Smooth muscle cell (in vitro differentiated cells): ENCODE data around the gene CENPF. TPM values are rescaled to one million over a fixed set of nuclear protein-coding genes. Genes with fewer than 3 reads are reported as not detected.

ENCODE experiments used
- DNase-seq: peaks from one replicate; lab custom pipeline; 2025; ENCODE audit not compliant: unreplicated experiment; lab: John Stamatoyannopoulos, UW
- H2AFZ ChIP-seq: fragments of 200-600 bp; sonication (generic); 2 replicates; pipeline ENCODE4 v1.6.0; 2016; ENCODE audit warnings: antibody characterized with exemption, low read depth, mild to moderate bottlenecking
- H3F3A ChIP-seq: fragments of 200-600 bp; sonication (generic); 2 replicates; pipeline ENCODE4 v1.6.0; 2017; ENCODE audit warnings: antibody characterized with exemption, low read depth
- H3K27ac ChIP-seq: fragments of 200-600 bp; sonication (generic); 2 replicates; pipeline ENCODE4 v1.5.1; 2016; ENCODE audit warnings: low read depth, mild to moderate bottlenecking
- H3K27me3 ChIP-seq: fragments of 200-600 bp; sonication (generic); 2 replicates; pipeline ENCODE4 v1.6.1; 2016; ENCODE audit warnings: low read depth, mild to moderate bottlenecking
- H3K36me3 ChIP-seq: fragments of 200-600 bp; sonication (generic); 2 replicates; pipeline ENCODE4 v1.5.1; 2016; ENCODE audit warnings: low read depth
- H3K4me1 ChIP-seq: fragments of 200-600 bp; sonication (generic); 2 replicates; pipeline ENCODE4 v1.5.1; 2016; ENCODE audit warnings: low read depth
- H3K4me2 ChIP-seq: fragments of 200-600 bp; sonication (generic); 2 replicates; pipeline ENCODE4 v1.6.0; 2016; ENCODE audit warnings: mild to moderate bottlenecking
- H3K4me3 ChIP-seq: fragments of 200-600 bp; sonication (generic); 2 replicates; pipeline ENCODE4 v1.5.1; 2016; ENCODE audit warnings: mild to moderate bottlenecking
- H3K79me2 ChIP-seq: fragments of 200-600 bp; sonication (generic); 2 replicates; pipeline ENCODE4 v1.6.0; 2016; ENCODE audit warnings: low read depth, mild to moderate bottlenecking
- H3K9ac ChIP-seq: fragments of 200-600 bp; sonication (generic); 2 replicates; pipeline ENCODE4 v1.6.0; 2016; ENCODE audit warnings: low read depth
- H3K9me3 ChIP-seq: fragments of 200-600 bp; sonication (generic); replicated peaks from 2 replicates; pipeline ENCODE4 v1.5.1; 2016; ENCODE audit warnings: low read depth
- H4K20me1 ChIP-seq: fragments of 200-600 bp; sonication (generic); 2 replicates; pipeline ENCODE4 v1.6.0; 2016; ENCODE audit warnings: low read depth
- WGBS: methylation state at CpG from one replicate; pipeline ENCODE4 v1.1.7; 2016; ENCODE audit warnings: low lambda C conversion rate; 5-methylcytosine and 5-hydroxymethylcytosine counted together
- polyA plus RNA-seq: library from polyadenylated mRNA; unstranded; fragments of >200 nt; fragmentation: Nextera tagmentation; extraction: Ambion mirVana; gene quantifications from 2 replicates; pipeline ENCODE4 v1.2.1, GENCODE V29; 2016
- total RNA-seq: library from RNA; depleted of rRNA; stranded (reverse); fragments of >200 nt; gene quantifications from 2 replicates; pipeline ENCODE4 v1.2.3, GENCODE V29; 2014
- TF ChIP-seq, protein P1 (sequence below): fragments of 200-600 bp; sonication (generic); IDR thresholded peaks from 2 replicates; pipeline ENCODE4 v1.5.1; 2017; ENCODE audit warnings: borderline replicate concordance, mild to moderate bottlenecking, antibody characterized with exemption; ENCODE audit not compliant: insufficient read depth, poor library complexity, severe bottlenecking

The CENPF gene
- total and polyA plus RNA-seq, 2 experiments from 2014 or later: 7.4 to 8.3 TPM

- Histone ChIP-seq H4K20me1 (no peaks in the 10 kb centered on the region), H3K9me3 (no peaks in the 10 kb centered on the region), H3K79me2 (no peaks in the 10 kb centered on the region), H3K27ac (no peak overlapping the region), H3K4me1 (no peaks in the 10 kb centered on the region), H3K27me3 (no peaks in the 10 kb centered on the region), H2AFZ (peak overlapping the region; percentile 18), H3K4me3 (no peak overlapping the region), H3F3A (no peaks in the 10 kb centered on the region), H3K4me2 (peak overlapping the region; percentile 35), H3K9ac (no peak overlapping the region), H3K36me3 (no peaks in the 10 kb centered on the region)
- WGBS: 72% methylated on average over 3 of the region's 3 CpGs
- TF ChIP-seq, protein P1, sequence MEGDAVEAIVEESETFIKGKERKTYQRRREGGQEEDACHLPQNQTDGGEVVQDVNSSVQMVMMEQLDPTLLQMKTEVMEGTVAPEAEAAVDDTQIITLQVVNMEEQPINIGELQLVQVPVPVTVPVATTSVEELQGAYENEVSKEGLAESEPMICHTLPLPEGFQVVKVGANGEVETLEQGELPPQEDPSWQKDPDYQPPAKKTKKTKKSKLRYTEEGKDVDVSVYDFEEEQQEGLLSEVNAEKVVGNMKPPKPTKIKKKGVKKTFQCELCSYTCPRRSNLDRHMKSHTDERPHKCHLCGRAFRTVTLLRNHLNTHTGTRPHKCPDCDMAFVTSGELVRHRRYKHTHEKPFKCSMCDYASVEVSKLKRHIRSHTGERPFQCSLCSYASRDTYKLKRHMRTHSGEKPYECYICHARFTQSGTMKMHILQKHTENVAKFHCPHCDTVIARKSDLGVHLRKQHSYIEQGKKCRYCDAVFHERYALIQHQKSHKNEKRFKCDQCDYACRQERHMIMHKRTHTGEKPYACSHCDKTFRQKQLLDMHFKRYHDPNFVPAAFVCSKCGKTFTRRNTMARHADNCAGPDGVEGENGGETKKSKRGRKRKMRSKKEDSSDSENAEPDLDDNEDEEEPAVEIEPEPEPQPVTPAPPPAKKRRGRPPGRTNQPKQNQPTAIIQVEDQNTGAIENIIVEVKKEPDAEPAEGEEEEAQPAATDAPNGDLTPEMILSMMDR: no peak
- DNase-seq: no peak
Observed at GRCh38 chr1:214662223-214662785, 59.3 kb downstream of the CENPF start.

- H3F3A ChIP-seq: no peaks in the 10 kb centered on the region
- TF ChIP-seq, protein P1: no peak
- H3K27me3 ChIP-seq: no peaks in the 10 kb centered on the region
- H4K20me1 ChIP-seq: no peaks in the 10 kb centered on the region
- H3K9ac ChIP-seq: no peak overlapping the region
- H3K36me3 ChIP-seq: no peaks in the 10 kb centered on the region
- no peaks in the 10 kb centered on the region for H3K9me3 ChIP-seq
- 87% methylated on average over 8 of the region's 8 CpGs for WGBS
- no peaks in the 10 kb centered on the region for H3K79me2 ChIP-seq
- H3K4me2 ChIP-seq: no peak overlapping the region
- H3K4me3 ChIP-seq: no peak overlapping the region
- no peak overlapping the region for H3K27ac ChIP-seq
- no peak overlapping the region for H2AFZ ChIP-seq
- no peak for DNase-seq
- H3K4me1 ChIP-seq: no peaks in the 10 kb centered on the region
Observed at GRCh38 chr1:214664651-214665433, 61.8 kb downstream of the CENPF start.

GRCh38 chr1:214665606-214666110 is 62.7 kb downstream of the CENPF start:
- no peak overlapping the region for H2AFZ ChIP-seq
- no peak for DNase-seq
- H3K4me2 ChIP-seq: no peak overlapping the region
- no peaks in the 10 kb centered on the region for H3K4me1 ChIP-seq
- H3K9ac ChIP-seq: no peak overlapping the region
- H3K79me2 ChIP-seq: no peaks in the 10 kb centered on the region
- H3K4me3 ChIP-seq: no peak overlapping the region
- H3K27ac ChIP-seq: no peak overlapping the region
- no peaks in the 10 kb centered on the region for H3K36me3 ChIP-seq
- H3K9me3 ChIP-seq: no peaks in the 10 kb centered on the region
- no peaks in the 10 kb centered on the region for H3F3A ChIP-seq
- no peaks in the 10 kb centered on the region for H3K27me3 ChIP-seq
- TF ChIP-seq, protein P1: no peak
- no peaks in the 10 kb centered on the region for H4K20me1 ChIP-seq
- 91% methylated on average over 4 of the region's 4 CpGs for WGBS
